Loucy (cell line): Measurements from ENCODE around the gene WNK4.
A peak's percentile ranks its signal among the peaks of the same experiment; 100 is the strongest.

Source experiments
- H2AFZ ChIP-seq: fragments of 200-600 bp; sonication (generic); 2 replicates; pipeline ENCODE4 v1.6.0; 2016; ENCODE audit warnings: antibody characterized with exemption, mild to moderate bottlenecking, low read length, moderate library complexity
- H3F3A ChIP-seq: fragments of 200-600 bp; 2 replicates; pipeline ENCODE4 v1.6.0; 2016; ENCODE audit warnings: antibody characterized with exemption, low read depth, mild to moderate bottlenecking
- H3K27me3 ChIP-seq: fragments of 200-600 bp; sonication (generic); 2 replicates; pipeline ENCODE4 v1.6.1; 2014; ENCODE audit warnings: low read length, mild to moderate bottlenecking; ENCODE audit not compliant: insufficient read depth, poor library complexity, severe bottlenecking
- H3K36me3 ChIP-seq: fragments of 200-600 bp; sonication (generic); 2 replicates; pipeline ENCODE4 v1.6.1; 2016; ENCODE audit warnings: low read length; ENCODE audit not compliant: insufficient read depth
- H3K4me1 ChIP-seq: fragments of 200-600 bp; sonication (generic); 2 replicates; pipeline ENCODE4 v1.5.1; 2014; ENCODE audit warnings: low read length, mild to moderate bottlenecking; ENCODE audit not compliant: insufficient read depth, poor library complexity, severe bottlenecking
- H3K4me2 ChIP-seq: fragments of 200-600 bp; sonication (generic); 2 replicates; pipeline ENCODE4 v1.6.0; 2014; ENCODE audit warnings: antibody characterized with exemption, low read length, low read depth, mild to moderate bottlenecking; ENCODE audit not compliant: poor library complexity, severe bottlenecking
- H3K4me3 ChIP-seq: fragments of 200-600 bp; sonication (generic); 2 replicates; pipeline ENCODE4 v1.5.1; 2014; ENCODE audit warnings: low read length, mild to moderate bottlenecking, mixed read lengths; ENCODE audit not compliant: poor library complexity, severe bottlenecking
- H3K79me2 ChIP-seq: fragments of 200-600 bp; sonication (generic); 2 replicates; pipeline ENCODE4 v1.6.1; 2014; ENCODE audit warnings: low read length; ENCODE audit not compliant: insufficient read depth
- H3K9ac ChIP-seq: fragments of 200-600 bp; sonication (generic); 2 replicates; pipeline ENCODE4 v1.6.0; 2014; ENCODE audit warnings: mild to moderate bottlenecking, low read depth, low read length, moderate library complexity; ENCODE audit not compliant: poor library complexity, severe bottlenecking
- H3K9me2 ChIP-seq: fragments of 200-600 bp; sonication (generic); replicated peaks from 2 replicates; pipeline ENCODE4 v1.6.1; 2016; ENCODE audit warnings: low read depth, low read length, mixed read lengths
- H3K9me3 ChIP-seq: fragments of 200-600 bp; sonication (generic); 2 replicates; pipeline ENCODE4 v1.6.1; 2014; ENCODE audit warnings: mild to moderate bottlenecking, antibody characterized with exemption, low read length, low read depth; ENCODE audit not compliant: insufficient read depth
- H4K20me1 ChIP-seq: fragments of 200-600 bp; sonication (generic); 2 replicates; pipeline ENCODE4 v1.6.0; 2014; ENCODE audit warnings: antibody characterized with exemption, low read length, mild to moderate bottlenecking; ENCODE audit not compliant: insufficient read depth, poor library complexity, severe bottlenecking
- EZH2phosphoT487 ChIP-seq: fragments of 200-600 bp; IDR thresholded peaks from 2 replicates; pipeline ENCODE4 v1.6.1; 2018; ENCODE audit warnings: antibody characterized with exemption, mild to moderate bottlenecking, moderate library complexity, borderline replicate concordance
- TF ChIP-seq, protein P1 (sequence below): fragments of 200-600 bp; sonication (generic); conservative IDR thresholded peaks from 2 replicates; pipeline ENCODE4 v1.5.1; 2014; ENCODE audit warnings: mild to moderate bottlenecking, antibody characterized with exemption, low read length

Gene WNK4

DNA sequence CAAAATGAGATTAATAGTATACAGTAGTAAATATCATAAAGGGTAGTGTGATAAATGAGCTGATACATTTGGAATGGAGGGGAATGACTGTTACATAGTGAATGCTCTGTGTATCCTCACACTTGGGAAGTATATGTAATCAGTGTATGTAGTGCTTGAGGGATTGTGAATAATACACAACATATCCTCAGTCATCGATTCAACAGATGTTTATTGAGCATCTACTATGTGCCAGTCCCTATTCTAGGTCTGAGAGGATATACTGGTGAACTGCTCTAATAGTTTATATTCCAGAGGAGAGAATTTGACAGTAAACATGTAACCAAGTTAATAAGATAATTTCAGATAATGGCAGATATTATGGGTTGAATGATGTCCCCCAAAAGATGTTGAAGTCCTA, 47.1 kb downstream of the WNK4 start:
- Histone ChIP-seq H3K27me3 (no peaks in the 10 kb centered on the region), H3K9me3 (no peaks in the 10 kb centered on the region), H3K4me3 (no peak overlapping the region), H3K4me1 (peaks cover 13% of the 10 kb centered on the region), H3K4me2 (no peak overlapping the region), H4K20me1 (peaks cover 3% of the 10 kb centered on the region), H3K36me3 (no peaks in the 10 kb centered on the region), H3F3A (no peaks in the 10 kb centered on the region), H3K9me2 (no peaks in the 10 kb centered on the region), H2AFZ (no peak overlapping the region), H3K79me2 (peaks cover 18% of the 10 kb centered on the region), H3K9ac (no peak overlapping the region)
- no peak for TF ChIP-seq EZH2phosphoT487
- TF ChIP-seq, protein P1, sequence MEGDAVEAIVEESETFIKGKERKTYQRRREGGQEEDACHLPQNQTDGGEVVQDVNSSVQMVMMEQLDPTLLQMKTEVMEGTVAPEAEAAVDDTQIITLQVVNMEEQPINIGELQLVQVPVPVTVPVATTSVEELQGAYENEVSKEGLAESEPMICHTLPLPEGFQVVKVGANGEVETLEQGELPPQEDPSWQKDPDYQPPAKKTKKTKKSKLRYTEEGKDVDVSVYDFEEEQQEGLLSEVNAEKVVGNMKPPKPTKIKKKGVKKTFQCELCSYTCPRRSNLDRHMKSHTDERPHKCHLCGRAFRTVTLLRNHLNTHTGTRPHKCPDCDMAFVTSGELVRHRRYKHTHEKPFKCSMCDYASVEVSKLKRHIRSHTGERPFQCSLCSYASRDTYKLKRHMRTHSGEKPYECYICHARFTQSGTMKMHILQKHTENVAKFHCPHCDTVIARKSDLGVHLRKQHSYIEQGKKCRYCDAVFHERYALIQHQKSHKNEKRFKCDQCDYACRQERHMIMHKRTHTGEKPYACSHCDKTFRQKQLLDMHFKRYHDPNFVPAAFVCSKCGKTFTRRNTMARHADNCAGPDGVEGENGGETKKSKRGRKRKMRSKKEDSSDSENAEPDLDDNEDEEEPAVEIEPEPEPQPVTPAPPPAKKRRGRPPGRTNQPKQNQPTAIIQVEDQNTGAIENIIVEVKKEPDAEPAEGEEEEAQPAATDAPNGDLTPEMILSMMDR, result no peak

DNA sequence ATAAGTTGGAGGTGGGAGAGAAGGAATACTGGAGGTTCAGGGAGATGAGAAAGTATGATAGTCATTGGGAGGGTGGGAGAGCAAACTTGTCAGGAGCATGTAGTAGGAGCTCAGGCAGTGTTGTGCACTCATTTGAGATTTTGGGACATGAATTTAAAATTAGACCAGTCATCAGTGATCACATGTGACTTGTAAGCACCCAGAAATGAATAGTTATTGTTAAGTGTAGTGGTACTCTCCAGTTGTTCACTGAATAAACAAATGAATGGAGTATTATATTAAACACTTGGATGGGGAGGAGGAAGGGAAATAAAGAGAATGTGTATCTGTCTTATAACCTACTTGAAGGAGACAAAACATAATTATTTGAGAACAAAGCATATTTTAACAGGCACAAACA, 50.6 kb downstream of the WNK4 start:
- TF ChIP-seq, protein P1, result no peak
- no peak for TF ChIP-seq EZH2phosphoT487
- H3K36me3 ChIP-seq, result peaks cover 3% of the 10 kb centered on the region; the same call in 1 of the 2 replicates
- no peak overlapping the region for H3K9ac ChIP-seq
- no peaks in the 10 kb centered on the region for H3K9me3 ChIP-seq
- H3F3A ChIP-seq, result no peaks in the 10 kb centered on the region
- peaks cover 12% of the 10 kb centered on the region for H4K20me1 ChIP-seq
- H3K4me2 ChIP-seq, result no peak overlapping the region
- peaks cover 37% of the 10 kb centered on the region for H3K79me2 ChIP-seq
- no peak overlapping the region for H2AFZ ChIP-seq
- H3K4me3 ChIP-seq, result no peak overlapping the region
- H3K4me1 ChIP-seq, result peaks cover 16% of the 10 kb centered on the region
- H3K27me3 ChIP-seq, result no peaks in the 10 kb centered on the region
- H3K9me2 ChIP-seq, result no peaks in the 10 kb centered on the region

DNA sequence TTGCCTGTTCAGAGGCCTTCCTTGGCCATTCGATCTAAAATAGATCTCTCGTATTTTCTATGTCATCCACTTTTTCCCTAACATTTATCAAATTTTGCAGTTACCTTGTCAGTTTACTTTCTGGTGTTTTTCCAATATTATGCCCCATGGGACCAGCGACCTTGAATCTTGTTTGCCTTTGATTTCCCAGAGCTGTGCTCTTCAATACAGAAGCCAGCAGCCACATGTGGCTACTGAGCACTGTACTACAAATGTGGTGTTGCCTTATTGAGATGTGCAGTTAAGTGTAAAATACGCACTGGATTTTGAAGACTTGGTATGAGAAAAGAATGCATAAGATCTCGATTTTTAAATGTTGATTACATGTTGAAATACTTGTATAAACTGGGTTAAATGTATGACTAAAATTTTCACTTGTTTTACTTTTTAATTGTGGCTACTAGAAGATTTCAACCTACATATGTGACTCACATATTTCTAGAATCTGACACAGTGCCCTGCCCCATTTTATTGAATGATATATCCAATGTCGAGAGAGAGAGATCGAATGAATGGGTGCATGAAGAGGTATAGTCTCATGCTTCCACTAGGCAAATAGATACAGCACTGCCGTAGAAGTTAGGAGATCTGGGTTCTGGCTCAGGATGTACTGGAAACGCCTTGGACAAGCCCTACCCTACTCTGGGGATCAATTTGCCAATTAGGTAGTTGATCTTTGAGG, 52.0 kb downstream of the WNK4 start:
- H3K9me3 ChIP-seq, result no peaks in the 10 kb centered on the region
- H3K36me3 ChIP-seq, result peaks cover 4% of the 10 kb centered on the region; the same call in 1 of the 2 replicates
- H3K4me1 ChIP-seq, result peaks cover 16% of the 10 kb centered on the region
- H3K9ac ChIP-seq, result peak overlapping the region; percentile 83
- H3K79me2 ChIP-seq, result peaks cover 45% of the 10 kb centered on the region
- H3K27me3 ChIP-seq, result no peaks in the 10 kb centered on the region
- no peaks in the 10 kb centered on the region for H3F3A ChIP-seq
- H3K4me3 ChIP-seq, result peak overlapping the region; percentile 92
- no peaks in the 10 kb centered on the region for H3K9me2 ChIP-seq
- peak overlapping the region; percentile 90 for H3K4me2 ChIP-seq
- H2AFZ ChIP-seq, result peak overlapping the region; percentile 95
- TF ChIP-seq, protein P1, result no peak
- TF ChIP-seq EZH2phosphoT487, result no peak
- peaks cover 12% of the 10 kb centered on the region for H4K20me1 ChIP-seq
